Measurements from ENCODE around the gene APOL5.

APOL5 gene

GRCh38 chr22:35742342-35743100, 24.8 kb downstream of the APOL5 start:
- peak; percentile 74 for DNase-seq (ENCODE audit: low spot score)

GRCh38 chr22:35743326-35743860, 25.7 kb downstream of the APOL5 start:
- no peak for DNase-seq (ENCODE audit: low spot score)

GRCh38 chr22:35746248-35746647, 28.6 kb downstream of the APOL5 start:
- no peak for DNase-seq (ENCODE audit: low spot score)

DNA sequence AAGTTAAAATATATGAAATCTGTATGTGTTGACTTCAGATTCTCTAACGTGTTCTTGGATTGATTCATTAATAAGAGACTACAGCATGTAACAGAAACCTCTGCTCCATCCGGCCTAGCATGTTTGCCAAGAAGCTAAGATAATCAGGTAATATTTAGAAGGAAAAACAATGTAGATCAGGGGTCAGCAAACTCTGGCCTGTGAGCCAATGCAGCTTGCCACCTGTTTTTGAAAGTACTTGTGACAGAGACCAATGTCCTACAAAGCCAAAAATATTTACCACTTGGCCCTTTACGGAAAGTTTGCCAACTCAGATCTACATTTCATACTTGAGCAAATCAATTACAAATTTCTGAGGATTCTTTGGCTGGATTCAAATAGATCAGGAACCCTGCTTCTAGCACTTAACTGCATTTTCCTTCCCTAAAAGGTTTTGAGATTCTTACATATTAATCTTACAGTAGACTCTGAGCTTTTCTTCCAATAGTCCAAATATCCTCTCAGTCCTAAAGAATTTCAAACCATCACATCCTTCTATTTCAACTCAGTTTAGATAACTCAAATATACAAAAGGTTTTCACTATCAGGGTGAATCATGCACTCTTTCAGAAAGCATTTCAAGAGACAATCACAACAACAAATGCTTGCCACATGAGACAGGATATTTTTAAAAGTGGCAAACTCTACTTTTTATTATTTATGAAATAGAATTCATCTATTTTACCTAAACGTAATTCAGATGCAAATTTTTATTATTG, 29.5 kb downstream of the APOL5 start:
- DNase-seq (ENCODE audit: low spot score): no peak

- DNase-seq (ENCODE audit: low spot score): no peak
These were observed 32.1 kb downstream of the APOL5 start for GRCh38 chr22:35749808-35750207.

- no peak for DNase-seq (ENCODE audit: low spot score)
These were observed 34.6 kb downstream of the APOL5 start for GRCh38 chr22:35752006-35752862.

DNA sequence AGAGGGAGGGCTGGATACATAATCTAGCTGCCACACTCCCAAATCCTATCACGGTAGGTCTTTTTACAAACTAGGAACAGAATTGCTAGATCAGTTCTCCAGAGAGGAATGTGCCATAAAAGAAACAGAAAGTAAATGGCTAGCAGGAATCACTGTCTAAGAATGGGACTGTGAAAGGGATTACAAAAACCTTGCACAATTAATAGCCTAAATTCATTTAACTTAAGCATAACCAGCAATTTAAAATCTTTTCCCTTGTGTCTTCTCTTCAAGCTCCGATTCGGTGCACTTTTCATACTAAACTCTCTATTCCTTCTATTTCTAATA, 35.2 kb downstream of the APOL5 start:
- no peak for DNase-seq (ENCODE audit: low spot score)

- no peak for DNase-seq (ENCODE audit: low spot score)
These were observed 37.1 kb downstream of the APOL5 start for GRCh38 chr22:35754761-35755160.

GRCh38 chr22:35756722-35757121, 39.0 kb downstream of the APOL5 start:
- no peak for DNase-seq (ENCODE audit: low spot score)

DNA sequence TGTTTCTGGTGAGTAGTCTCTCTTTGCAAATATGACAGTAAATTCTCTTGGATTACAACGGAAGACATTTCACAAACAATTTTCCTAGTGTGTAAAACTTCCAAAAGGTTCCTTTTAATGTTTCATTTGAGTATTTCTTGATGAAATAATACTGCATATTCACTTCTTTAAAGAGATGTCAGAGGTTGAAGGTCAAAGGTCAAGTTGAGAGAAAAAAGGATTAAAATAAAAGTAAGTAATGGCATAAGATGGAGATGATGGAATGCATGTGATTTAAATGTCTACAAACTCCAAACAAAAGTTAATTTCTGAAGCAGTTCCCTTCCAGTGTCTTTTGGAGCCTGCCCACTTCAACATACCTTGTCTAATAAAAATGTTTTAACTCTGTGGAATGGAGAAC, 40.7 kb downstream of the APOL5 start:
- DNase-seq (ENCODE audit: low spot score): no peak

GRCh38 chr22:35761037-35761436, 43.4 kb downstream of the APOL5 start:
- no peak for DNase-seq (ENCODE audit: low spot score)

- no peak for DNase-seq (ENCODE audit: low spot score)
These were observed 49.2 kb downstream of the APOL5 start for GRCh38 chr22:35766654-35767580.

- DNase-seq (ENCODE audit: low spot score): no peak
These were observed 52.3 kb downstream of the APOL5 start for GRCh38 chr22:35769974-35770373.

- no peak for DNase-seq (ENCODE audit: low spot score)
These were observed 57.7 kb downstream of the APOL5 start for GRCh38 chr22:35775339-35775738.

GRCh38 chr22:35777335-35777975, 59.8 kb downstream of the APOL5 start:
- no peak for DNase-seq (ENCODE audit: low spot score)
